PFSK-1 (cell line): ENCODE measurements around the gene EMILIN3.

ENCODE experiments used
- FOXP2 ChIP-seq: optimal IDR thresholded peaks from 2 replicates; pipeline ENCODE3; 2011; ENCODE audit warnings: borderline replicate concordance, control low read depth, inconsistent platforms; ENCODE audit not compliant: insufficient read depth; ENCODE audit errors: extremely low read length, extremely low read depth
- POLR2AphosphoS5 ChIP-seq: IDR thresholded peaks from 2 replicates; pipeline ENCODE4 v1.6.1; 2012; ENCODE audit warnings: low read depth, mild to moderate bottlenecking, control low read depth, low read length, moderate library complexity
- REST ChIP-seq, 2 experiments: IDR thresholded peaks; 2 replicates each; pipeline versions ENCODE4 v1.6.1 to v1.8.0; 2011 to 2012; ENCODE audit warnings: low read depth in 2 of 2, low read length in 2 of 2, control low read depth in 1 of 2, inconsistent platforms in 1 of 2, mild to moderate bottlenecking in 1 of 2, moderate library complexity in 1 of 2; ENCODE audit not compliant: insufficient read depth in 1 of 2
- TAF1 ChIP-seq: IDR thresholded peaks from 2 replicates; pipeline ENCODE4 v1.6.1; 2012; ENCODE audit warnings: low read length, control low read depth, borderline replicate concordance; ENCODE audit not compliant: insufficient read depth

- TF ChIP-seq TAF1 = no peak
- no peak for TF ChIP-seq POLR2AphosphoS5
- no peak for TF ChIP-seq REST (IDR thresholded peaks at IDR 0.05; ENCODE audit: insufficient read depth in 1 of 2, low read depth in 2 of 2, low read length in 2 of 2)
- TF ChIP-seq FOXP2 = no peak
Observed at GRCh38 chr20:41342474-41343464, 23.8 kb downstream of the EMILIN3 start.
